ENCODE measurements around the gene NABP1.

The NABP1 gene

GRCh38 chr2:191701029-191701428 lies 23.1 kb downstream of the NABP1 start:
- DNase-seq, result no peak
- H3K27me3 ChIP-seq (ENCODE audit: insufficient read depth, low read depth, severe bottlenecking), result no peaks in the 10 kb centered on the region
- TF ChIP-seq CTCF (IDR thresholded peaks at IDR 0.05; ENCODE audit: low read depth, low read length), result no peak
- no peak overlapping the region for H3K4me3 ChIP-seq (ENCODE audit: low read depth, low read length)
- H3K36me3 ChIP-seq, result no peaks in the 10 kb centered on the region
- H3K27ac ChIP-seq, result no peak overlapping the region
- H3K9me3 ChIP-seq (ENCODE audit: severe bottlenecking), result no peaks in the 10 kb centered on the region

GRCh38 chr2:191701696-191702095 lies 23.8 kb downstream of the NABP1 start:
- no peaks in the 10 kb centered on the region for H3K9me3 ChIP-seq (ENCODE audit: severe bottlenecking)
- H3K4me3 ChIP-seq (ENCODE audit: low read depth, low read length), result no peak overlapping the region
- no peak overlapping the region for H3K27ac ChIP-seq
- no peak for TF ChIP-seq CTCF (IDR thresholded peaks at IDR 0.05; ENCODE audit: low read depth, low read length)
- DNase-seq, result no peak
- no peaks in the 10 kb centered on the region for H3K27me3 ChIP-seq (ENCODE audit: insufficient read depth, low read depth, severe bottlenecking)
- H3K36me3 ChIP-seq, result no peaks in the 10 kb centered on the region

GRCh38 chr2:191703079-191703725 lies 25.3 kb downstream of the NABP1 start:
- DNase-seq, result no peak
- no peaks in the 10 kb centered on the region for H3K36me3 ChIP-seq
- H3K27ac ChIP-seq, result no peak overlapping the region
- no peaks in the 10 kb centered on the region for H3K27me3 ChIP-seq (ENCODE audit: insufficient read depth, low read depth, severe bottlenecking)
- no peak for TF ChIP-seq CTCF (IDR thresholded peaks at IDR 0.05; ENCODE audit: low read depth, low read length)
- no peaks in the 10 kb centered on the region for H3K9me3 ChIP-seq (ENCODE audit: severe bottlenecking)
- no peak overlapping the region for H3K4me3 ChIP-seq (ENCODE audit: low read depth, low read length)

- H3K36me3 ChIP-seq, result no peaks in the 10 kb centered on the region
Observed at GRCh38 chr2:191705084-191705483, 27.1 kb downstream of the NABP1 start.

GRCh38 chr2:191705701-191706100 lies 27.8 kb downstream of the NABP1 start:
- Histone ChIP-seq H3K27ac (no peak overlapping the region), H3K4me3 (ENCODE audit: low read depth, low read length) (no peak overlapping the region), H3K36me3 (no peaks in the 10 kb centered on the region), H3K9me3 (ENCODE audit: severe bottlenecking) (no peaks in the 10 kb centered on the region), H3K27me3 (ENCODE audit: insufficient read depth, low read depth, severe bottlenecking) (no peaks in the 10 kb centered on the region)
- TF ChIP-seq CTCF (IDR thresholded peaks at IDR 0.05; ENCODE audit: low read depth, low read length), result no peak
- no peak for DNase-seq

More at GRCh38 chr2:191705084-191705483, 27.1 kb downstream of the NABP1 start:
- Histone ChIP-seq H3K4me3 (ENCODE audit: low read depth, low read length) (no peak overlapping the region), H3K27me3 (ENCODE audit: insufficient read depth, low read depth, severe bottlenecking) (no peaks in the 10 kb centered on the region), H3K27ac (no peak overlapping the region), H3K9me3 (ENCODE audit: severe bottlenecking) (no peaks in the 10 kb centered on the region)
- no peak for TF ChIP-seq CTCF (IDR thresholded peaks at IDR 0.05; ENCODE audit: low read depth, low read length)
- no peak for DNase-seq

- H3K27ac ChIP-seq, result no peak overlapping the region
- no peak for DNase-seq
- no peak overlapping the region for H3K4me3 ChIP-seq (ENCODE audit: low read depth, low read length)
- H3K9me3 ChIP-seq (ENCODE audit: severe bottlenecking), result no peaks in the 10 kb centered on the region
- H3K27me3 ChIP-seq (ENCODE audit: insufficient read depth, low read depth, severe bottlenecking), result no peaks in the 10 kb centered on the region
- H3K36me3 ChIP-seq, result no peaks in the 10 kb centered on the region
- no peak for TF ChIP-seq CTCF (IDR thresholded peaks at IDR 0.05; ENCODE audit: low read depth, low read length)
Observed at GRCh38 chr2:191706791-191707190, 28.9 kb downstream of the NABP1 start.
